HG02885 (cell line): ENCODE results near the gene ESPN.

Experiments used
- ATAC-seq: cut with Tn5 transposase; IDR thresholded peaks from one replicate; pipeline ENCODE4 v1.9.1; 2021; ENCODE audit warnings: mild to moderate bottlenecking; ENCODE audit not compliant: unreplicated experiment, poor library complexity

The ESPN gene

GRCh38 chr1:6506210-6507036, 81.8 kb downstream of the ESPN start:
- ATAC-seq = no peak

GRCh38 chr1:6507037-6507428, 82.5 kb downstream of the ESPN start:
- no peak for ATAC-seq

- no peak for ATAC-seq
Measured at GRCh38 chr1:6507461-6507911, 82.9 kb downstream of the ESPN start.

- ATAC-seq = no peak
Measured at GRCh38 chr1:6508154-6508815, 83.7 kb downstream of the ESPN start.

GRCh38 chr1:6508816-6509189, 84.2 kb downstream of the ESPN start:
- no peak for ATAC-seq

- ATAC-seq = no peak
Measured at GRCh38 chr1:6509220-6509918, 84.8 kb downstream of the ESPN start.

- ATAC-seq = no peak
Measured at GRCh38 chr1:6509919-6510291, 85.3 kb downstream of the ESPN start.

GRCh38 chr1:6510493-6510892, 85.9 kb downstream of the ESPN start:
- ATAC-seq = no peak
